Measurements from ENCODE around the gene ADCY2. TPM values are rescaled to one million over a fixed set of nuclear protein-coding genes. Genes with fewer than 3 reads are reported as not detected.

ADCY2 gene
- total and polyA plus RNA-seq, 9 of the 15 experiments (the other 6 are each of a cell fraction or from before 2014, with no cell fraction given): 0.01 to 0.15 (median 0.03) TPM; not detected in 5

DNA sequence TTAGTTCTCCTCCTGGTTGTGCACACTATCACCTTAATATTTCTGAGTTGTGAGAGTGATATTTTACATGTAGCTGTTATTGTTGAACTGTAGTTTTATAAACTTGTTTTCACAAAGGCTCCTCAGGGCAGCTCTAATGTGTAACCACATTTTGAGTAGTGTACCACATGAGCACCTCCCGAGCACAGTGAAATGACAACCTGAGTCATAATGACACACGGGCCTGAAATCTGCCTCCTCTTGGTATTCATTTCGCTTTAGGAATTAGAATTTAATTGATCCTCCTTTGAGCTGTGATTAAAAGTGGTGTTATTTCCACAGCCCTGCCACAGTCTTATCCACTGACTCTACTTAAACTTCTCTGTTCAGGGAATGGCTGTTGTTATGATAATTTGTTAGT, 480.9 kb downstream of the ADCY2 start (continued):
- TF ChIP-seq TEAD4 (IDR thresholded peaks at IDR 0.05; ENCODE audit: low read length) (no peak), TEAD4 (CRISPR knock-in tag; IDR thresholded peaks at IDR 0.05; ENCODE audit: borderline replicate concordance) (no peak), ZNF217 (CRISPR knock-in tag; IDR thresholded peaks at IDR 0.05) (no peak), RFX1 (IDR thresholded peaks at IDR 0.05) (no peak), SIN3B (IDR thresholded peaks at IDR 0.05; ENCODE audit: low read depth) (no peak), CBX2 (IDR thresholded peaks at IDR 0.05; ENCODE audit: insufficient read depth, low read length, poor library complexity, severe bottlenecking) (no peak), SIN3A (IDR thresholded peaks at IDR 0.05; ENCODE audit: borderline replicate concordance in 2 of 2, control insufficient read depth in 1 of 2, low read depth in 2 of 2, low read length in 2 of 2) (no peak), CBFA2T3 (IDR thresholded peaks at IDR 0.05) (no peak), OTX1 (CRISPR knock-in tag; IDR thresholded peaks at IDR 0.05) (no peak), CTBP1 (IDR thresholded peaks at IDR 0.05; ENCODE audit: borderline replicate concordance) (no peak), NEUROD1 (IDR thresholded peaks at IDR 0.05; ENCODE audit: borderline replicate concordance, low read depth, low read length, partially characterized antibody) (no peak), HNRNPH1 (optimal IDR thresholded peaks at IDR 0.05; ENCODE audit: low read depth, low read length) (no peak), RCOR1 (IDR thresholded peaks at IDR 0.05; ENCODE audit: borderline replicate concordance in 1 of 2, low read depth in 2 of 2, low read length in 2 of 2) (no peak)
- TF ChIP-seq, protein P1, sequence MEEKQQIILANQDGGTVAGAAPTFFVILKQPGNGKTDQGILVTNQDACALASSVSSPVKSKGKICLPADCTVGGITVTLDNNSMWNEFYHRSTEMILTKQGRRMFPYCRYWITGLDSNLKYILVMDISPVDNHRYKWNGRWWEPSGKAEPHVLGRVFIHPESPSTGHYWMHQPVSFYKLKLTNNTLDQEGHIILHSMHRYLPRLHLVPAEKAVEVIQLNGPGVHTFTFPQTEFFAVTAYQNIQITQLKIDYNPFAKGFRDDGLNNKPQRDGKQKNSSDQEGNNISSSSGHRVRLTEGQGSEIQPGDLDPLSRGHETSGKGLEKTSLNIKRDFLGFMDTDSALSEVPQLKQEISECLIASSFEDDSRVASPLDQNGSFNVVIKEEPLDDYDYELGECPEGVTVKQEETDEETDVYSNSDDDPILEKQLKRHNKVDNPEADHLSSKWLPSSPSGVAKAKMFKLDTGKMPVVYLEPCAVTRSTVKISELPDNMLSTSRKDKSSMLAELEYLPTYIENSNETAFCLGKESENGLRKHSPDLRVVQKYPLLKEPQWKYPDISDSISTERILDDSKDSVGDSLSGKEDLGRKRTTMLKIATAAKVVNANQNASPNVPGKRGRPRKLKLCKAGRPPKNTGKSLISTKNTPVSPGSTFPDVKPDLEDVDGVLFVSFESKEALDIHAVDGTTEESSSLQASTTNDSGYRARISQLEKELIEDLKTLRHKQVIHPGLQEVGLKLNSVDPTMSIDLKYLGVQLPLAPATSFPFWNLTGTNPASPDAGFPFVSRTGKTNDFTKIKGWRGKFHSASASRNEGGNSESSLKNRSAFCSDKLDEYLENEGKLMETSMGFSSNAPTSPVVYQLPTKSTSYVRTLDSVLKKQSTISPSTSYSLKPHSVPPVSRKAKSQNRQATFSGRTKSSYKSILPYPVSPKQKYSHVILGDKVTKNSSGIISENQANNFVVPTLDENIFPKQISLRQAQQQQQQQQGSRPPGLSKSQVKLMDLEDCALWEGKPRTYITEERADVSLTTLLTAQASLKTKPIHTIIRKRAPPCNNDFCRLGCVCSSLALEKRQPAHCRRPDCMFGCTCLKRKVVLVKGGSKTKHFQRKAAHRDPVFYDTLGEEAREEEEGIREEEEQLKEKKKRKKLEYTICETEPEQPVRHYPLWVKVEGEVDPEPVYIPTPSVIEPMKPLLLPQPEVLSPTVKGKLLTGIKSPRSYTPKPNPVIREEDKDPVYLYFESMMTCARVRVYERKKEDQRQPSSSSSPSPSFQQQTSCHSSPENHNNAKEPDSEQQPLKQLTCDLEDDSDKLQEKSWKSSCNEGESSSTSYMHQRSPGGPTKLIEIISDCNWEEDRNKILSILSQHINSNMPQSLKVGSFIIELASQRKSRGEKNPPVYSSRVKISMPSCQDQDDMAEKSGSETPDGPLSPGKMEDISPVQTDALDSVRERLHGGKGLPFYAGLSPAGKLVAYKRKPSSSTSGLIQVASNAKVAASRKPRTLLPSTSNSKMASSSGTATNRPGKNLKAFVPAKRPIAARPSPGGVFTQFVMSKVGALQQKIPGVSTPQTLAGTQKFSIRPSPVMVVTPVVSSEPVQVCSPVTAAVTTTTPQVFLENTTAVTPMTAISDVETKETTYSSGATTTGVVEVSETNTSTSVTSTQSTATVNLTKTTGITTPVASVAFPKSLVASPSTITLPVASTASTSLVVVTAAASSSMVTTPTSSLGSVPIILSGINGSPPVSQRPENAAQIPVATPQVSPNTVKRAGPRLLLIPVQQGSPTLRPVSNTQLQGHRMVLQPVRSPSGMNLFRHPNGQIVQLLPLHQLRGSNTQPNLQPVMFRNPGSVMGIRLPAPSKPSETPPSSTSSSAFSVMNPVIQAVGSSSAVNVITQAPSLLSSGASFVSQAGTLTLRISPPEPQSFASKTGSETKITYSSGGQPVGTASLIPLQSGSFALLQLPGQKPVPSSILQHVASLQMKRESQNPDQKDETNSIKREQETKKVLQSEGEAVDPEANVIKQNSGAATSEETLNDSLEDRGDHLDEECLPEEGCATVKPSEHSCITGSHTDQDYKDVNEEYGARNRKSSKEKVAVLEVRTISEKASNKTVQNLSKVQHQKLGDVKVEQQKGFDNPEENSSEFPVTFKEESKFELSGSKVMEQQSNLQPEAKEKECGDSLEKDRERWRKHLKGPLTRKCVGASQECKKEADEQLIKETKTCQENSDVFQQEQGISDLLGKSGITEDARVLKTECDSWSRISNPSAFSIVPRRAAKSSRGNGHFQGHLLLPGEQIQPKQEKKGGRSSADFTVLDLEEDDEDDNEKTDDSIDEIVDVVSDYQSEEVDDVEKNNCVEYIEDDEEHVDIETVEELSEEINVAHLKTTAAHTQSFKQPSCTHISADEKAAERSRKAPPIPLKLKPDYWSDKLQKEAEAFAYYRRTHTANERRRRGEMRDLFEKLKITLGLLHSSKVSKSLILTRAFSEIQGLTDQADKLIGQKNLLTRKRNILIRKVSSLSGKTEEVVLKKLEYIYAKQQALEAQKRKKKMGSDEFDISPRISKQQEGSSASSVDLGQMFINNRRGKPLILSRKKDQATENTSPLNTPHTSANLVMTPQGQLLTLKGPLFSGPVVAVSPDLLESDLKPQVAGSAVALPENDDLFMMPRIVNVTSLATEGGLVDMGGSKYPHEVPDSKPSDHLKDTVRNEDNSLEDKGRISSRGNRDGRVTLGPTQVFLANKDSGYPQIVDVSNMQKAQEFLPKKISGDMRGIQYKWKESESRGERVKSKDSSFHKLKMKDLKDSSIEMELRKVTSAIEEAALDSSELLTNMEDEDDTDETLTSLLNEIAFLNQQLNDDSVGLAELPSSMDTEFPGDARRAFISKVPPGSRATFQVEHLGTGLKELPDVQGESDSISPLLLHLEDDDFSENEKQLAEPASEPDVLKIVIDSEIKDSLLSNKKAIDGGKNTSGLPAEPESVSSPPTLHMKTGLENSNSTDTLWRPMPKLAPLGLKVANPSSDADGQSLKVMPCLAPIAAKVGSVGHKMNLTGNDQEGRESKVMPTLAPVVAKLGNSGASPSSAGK (IDR thresholded peaks at IDR 0.05): no peak

All from K562 (cell line).